ENCODE results near the gene PAQR9. TPM values are rescaled to one million over a fixed set of nuclear protein-coding genes. Genes with fewer than 3 reads are reported as not detected.

The PAQR9 gene
- total and polyA plus RNA-seq, 7 experiments from 2014 or later = not detected

DNA sequence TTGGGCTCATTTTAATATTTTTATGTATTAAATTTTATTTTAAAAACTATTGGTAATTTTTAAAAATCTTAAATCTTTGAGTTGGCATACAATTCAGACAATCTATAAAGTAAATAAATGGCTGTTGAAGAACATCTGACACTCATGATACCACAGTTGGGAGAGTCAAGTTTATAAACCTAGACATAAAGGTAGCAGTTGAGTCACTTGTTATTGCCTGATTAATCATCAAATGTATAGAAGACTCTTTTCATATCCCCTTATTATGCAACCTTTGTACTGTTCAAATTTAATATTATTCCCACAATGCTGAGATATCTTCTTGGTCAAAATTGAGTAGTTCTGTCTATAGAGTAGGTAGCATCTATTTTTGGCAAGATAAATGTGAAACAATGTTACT lies 19.6 kb downstream of the PAQR9 start:
- Mint-ChIP-seq H3K27me3 (peaks cover 28 to 40% (median 34%) of the 10 kb centered on the region in 5 donors), H3K4me1 (peaks cover 0 to 13% (median 5%) of the 10 kb centered on the region in 7 donors), H3K9me3 (peaks cover 0 to 1% (median 0%) of the 10 kb centered on the region in 11 donors), H3K36me3 (peaks cover 0 to 3% (median 0%) of the 10 kb centered on the region in 5 donors), H3K27ac (no peak overlapping the region), H3K4me3 (no peak overlapping the region)
- CTCF ChIA-PET = no interaction called here
- no peak overlapping the region for H3K27ac ChIP-seq (ENCODE audit: low read depth, low read length)
- no peak overlapping the region for H3K4me3 ChIP-seq (ENCODE audit: low read length)
- ATAC-seq = no peak
- intact Hi-C loops (cut with micrococcal nuclease) = no loop called here
- H3K36me3 ChIP-seq (ENCODE audit: control insufficient read depth in 2 of 3, insufficient read depth in 3 of 3, low read length in 3 of 3) = no peaks in the 10 kb centered on the region
- H3K4me1 ChIP-seq (ENCODE audit: control insufficient read depth in 2 of 2, insufficient read depth in 2 of 2, low read length in 2 of 2) = no peaks in the 10 kb centered on the region
- no peaks in the 10 kb centered on the region for H3K9me3 ChIP-seq (ENCODE audit: control insufficient read depth in 2 of 3, low read length in 3 of 3)
- no peaks in the 10 kb centered on the region for H3K27me3 ChIP-seq (ENCODE audit: control insufficient read depth in 2 of 2, insufficient read depth in 2 of 2, low read length in 2 of 2)
- DNase-seq = no peak
- POLR2A ChIA-PET = no interaction called here

DNA sequence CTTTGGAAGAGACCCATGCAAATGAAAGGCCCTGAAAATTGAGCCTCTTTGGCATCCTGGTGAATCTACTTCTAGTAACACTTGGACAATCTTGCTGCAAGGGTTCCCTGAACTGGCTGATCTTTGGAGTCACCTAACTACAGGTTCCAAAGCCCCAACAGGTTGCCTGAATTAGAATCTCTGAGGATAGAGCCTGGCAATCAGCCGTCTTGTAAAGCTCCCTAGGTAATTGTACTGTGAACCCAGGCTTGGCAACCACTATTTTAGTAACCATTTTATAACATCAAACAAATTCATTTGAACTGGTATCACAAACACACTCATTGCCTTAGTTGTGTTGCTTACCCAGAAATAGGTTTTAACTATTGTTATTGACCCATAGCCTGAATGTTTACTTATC lies 20.1 kb downstream of the PAQR9 start:
- H3K4me1 ChIP-seq (ENCODE audit: control insufficient read depth in 2 of 2, insufficient read depth in 2 of 2, low read length in 2 of 2) = no peaks in the 10 kb centered on the region
- ChIA-PET CTCF (no interaction called here), POLR2A (no interaction called here)
- intact Hi-C loops (cut with micrococcal nuclease) = no loop called here
- DNase-seq = no peak
- Mint-ChIP-seq H3K27ac (no peak overlapping the region), H3K36me3 (peaks cover 0 to 3% (median 0%) of the 10 kb centered on the region in 5 donors), H3K9me3 (peaks cover 0 to 1% (median 0%) of the 10 kb centered on the region in 11 donors), H3K4me1 (peaks cover 0 to 13% (median 5%) of the 10 kb centered on the region in 7 donors), H3K27me3 (peaks cover 24 to 37% (median 32%) of the 10 kb centered on the region in 5 donors), H3K4me3 (no peak overlapping the region)
- no peak overlapping the region for H3K27ac ChIP-seq (ENCODE audit: low read depth, low read length)
- ATAC-seq = no peak
- no peaks in the 10 kb centered on the region for H3K36me3 ChIP-seq (ENCODE audit: control insufficient read depth in 2 of 3, insufficient read depth in 3 of 3, low read length in 3 of 3)
- H3K27me3 ChIP-seq (ENCODE audit: control insufficient read depth in 2 of 2, insufficient read depth in 2 of 2, low read length in 2 of 2) = no peaks in the 10 kb centered on the region
- no peak overlapping the region for H3K4me3 ChIP-seq (ENCODE audit: low read length)
- no peaks in the 10 kb centered on the region for H3K9me3 ChIP-seq (ENCODE audit: control insufficient read depth in 2 of 3, low read length in 3 of 3)

DNA sequence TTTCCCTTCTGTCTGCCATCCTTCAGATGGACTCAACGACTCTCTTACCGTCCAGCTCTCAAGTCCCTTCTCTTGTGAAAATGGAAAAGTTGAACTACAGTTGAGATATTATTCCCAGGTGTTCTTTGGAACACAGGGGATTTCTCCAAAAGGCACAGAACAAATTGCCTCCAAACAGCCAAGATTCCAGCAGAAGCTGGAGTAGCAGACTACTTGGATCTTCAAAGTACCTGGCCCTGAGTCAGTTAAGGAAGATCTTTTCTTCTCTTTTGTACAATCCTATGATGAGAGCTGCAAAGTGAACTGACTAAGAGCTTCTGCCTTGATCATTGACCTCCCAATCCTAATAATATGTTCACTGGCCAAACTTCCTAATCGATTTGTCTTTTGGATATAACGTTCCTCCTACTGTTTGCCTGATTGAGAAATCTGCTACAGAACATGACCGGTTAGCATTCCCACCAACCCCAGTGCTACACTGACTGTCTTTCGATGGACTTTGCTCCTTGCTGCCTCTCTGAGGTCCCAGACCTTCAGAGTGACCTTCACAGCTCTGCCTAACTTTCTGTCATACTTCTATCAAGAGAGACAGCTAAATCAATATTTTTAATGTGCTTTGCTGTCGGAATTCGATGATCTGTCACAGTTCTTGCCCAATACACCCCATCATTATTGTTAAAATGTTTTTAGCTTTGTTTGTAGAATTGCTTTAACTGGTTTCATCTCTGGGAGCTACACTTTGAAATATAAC lies 21.9 kb downstream of the PAQR9 start:
- Histone ChIP-seq H3K27ac (ENCODE audit: low read depth, low read length) (no peak overlapping the region), H3K9me3 (ENCODE audit: control insufficient read depth in 2 of 3, low read length in 3 of 3) (no peaks in the 10 kb centered on the region), H3K36me3 (ENCODE audit: control insufficient read depth in 2 of 3, insufficient read depth in 3 of 3, low read length in 3 of 3) (no peaks in the 10 kb centered on the region), H3K4me3 (ENCODE audit: low read length) (no peak overlapping the region), H3K4me1 (ENCODE audit: control insufficient read depth in 2 of 2, insufficient read depth in 2 of 2, low read length in 2 of 2) (no peaks in the 10 kb centered on the region), H3K27me3 (ENCODE audit: control insufficient read depth in 2 of 2, insufficient read depth in 2 of 2, low read length in 2 of 2) (no peaks in the 10 kb centered on the region)
- intact Hi-C loops (cut with micrococcal nuclease) = no loop called here
- H3K27me3 Mint-ChIP-seq = peaks cover 15 to 23% (median 21%) of the 10 kb centered on the region in 5 donors
- DNase-seq (no peak), ATAC-seq (no peak)
- no peak overlapping the region for H3K27ac Mint-ChIP-seq
- no peak overlapping the region for H3K4me3 Mint-ChIP-seq
- H3K4me1 Mint-ChIP-seq = peaks cover 0 to 10% (median 0%) of the 10 kb centered on the region in 7 donors
- no peaks in the 10 kb centered on the region for H3K9me3 Mint-ChIP-seq
- H3K36me3 Mint-ChIP-seq = no peaks in the 10 kb centered on the region
- ChIA-PET CTCF (no interaction called here), POLR2A (no interaction called here)

DNA sequence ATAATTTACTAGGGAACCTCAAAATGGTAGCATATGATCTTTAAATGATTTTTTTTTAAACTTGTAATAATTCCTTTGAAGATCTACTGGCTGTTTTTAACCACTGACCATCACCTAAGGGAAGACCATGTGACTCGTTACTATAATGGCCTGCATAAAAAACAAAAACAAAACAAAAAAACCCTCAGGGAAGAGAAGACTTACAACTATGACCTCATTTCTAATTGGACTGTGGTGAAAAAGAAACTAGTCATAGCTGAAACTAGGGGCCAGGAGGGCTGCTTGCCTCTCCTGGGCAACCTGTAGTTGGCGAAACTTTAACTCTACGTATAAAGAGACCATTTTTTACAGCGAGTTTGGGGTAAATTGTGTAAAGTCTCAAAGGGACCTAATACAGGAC lies 23.0 kb downstream of the PAQR9 start:
- Mint-ChIP-seq H3K4me1 (peaks cover 0 to 10% (median 0%) of the 10 kb centered on the region in 7 donors), H3K36me3 (no peaks in the 10 kb centered on the region), H3K27me3 (peaks cover 10 to 21% (median 17%) of the 10 kb centered on the region in 5 donors), H3K9me3 (no peaks in the 10 kb centered on the region), H3K4me3 (no peak overlapping the region), H3K27ac (no peak overlapping the region)
- intact Hi-C loops (cut with micrococcal nuclease) = no loop called here
- POLR2A ChIA-PET = no interaction called here
- Histone ChIP-seq H3K9me3 (ENCODE audit: control insufficient read depth in 2 of 3, low read length in 3 of 3) (no peaks in the 10 kb centered on the region), H3K27me3 (ENCODE audit: control insufficient read depth in 2 of 2, insufficient read depth in 2 of 2, low read length in 2 of 2) (no peaks in the 10 kb centered on the region), H3K27ac (ENCODE audit: low read depth, low read length) (no peak overlapping the region), H3K36me3 (ENCODE audit: control insufficient read depth in 2 of 3, insufficient read depth in 3 of 3, low read length in 3 of 3) (no peaks in the 10 kb centered on the region), H3K4me3 (ENCODE audit: low read length) (no peak overlapping the region), H3K4me1 (ENCODE audit: control insufficient read depth in 2 of 2, insufficient read depth in 2 of 2, low read length in 2 of 2) (no peaks in the 10 kb centered on the region)
- ATAC-seq = no peak
- CTCF ChIA-PET = no interaction called here
- DNase-seq = no peak

DNA sequence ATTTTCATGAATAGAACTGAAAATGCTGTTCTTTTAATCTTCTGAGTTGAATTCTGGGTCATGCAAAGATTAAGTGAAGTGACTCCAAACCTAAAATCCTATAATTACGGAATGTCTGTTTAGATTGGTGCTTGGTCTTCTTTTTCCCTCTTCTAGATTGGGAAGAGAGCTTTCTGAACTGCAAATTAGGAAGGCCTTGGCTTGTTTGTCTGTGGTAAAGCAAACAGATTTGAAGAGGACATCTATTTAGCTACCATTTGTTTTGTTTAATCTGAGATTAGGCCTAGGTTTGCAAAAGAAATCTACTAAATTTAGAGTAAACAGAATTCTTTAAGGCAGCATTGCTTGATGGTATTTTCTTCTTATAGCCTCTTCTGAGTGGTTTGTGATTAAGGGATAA lies 23.5 kb downstream of the PAQR9 start:
- no peak overlapping the region for H3K4me3 Mint-ChIP-seq
- no peaks in the 10 kb centered on the region for H3K4me1 ChIP-seq (ENCODE audit: control insufficient read depth in 2 of 2, insufficient read depth in 2 of 2, low read length in 2 of 2)
- ChIA-PET POLR2A (no interaction called here), CTCF (interaction anchor here (0.6 kb wide), 1 partner anchor 245 kb away, joined by 3 read pairs; no protein-coding TSS in a partner anchor)
- peaks cover 10 to 23% (median 13%) of the 10 kb centered on the region in 5 donors for H3K27me3 Mint-ChIP-seq
- no peaks in the 10 kb centered on the region for H3K36me3 ChIP-seq (ENCODE audit: control insufficient read depth in 2 of 3, insufficient read depth in 3 of 3, low read length in 3 of 3)
- H3K4me3 ChIP-seq (ENCODE audit: low read length) = no peak overlapping the region
- H3K27ac Mint-ChIP-seq = no peak overlapping the region
- no peak overlapping the region for H3K27ac ChIP-seq (ENCODE audit: low read depth, low read length)
- H3K9me3 Mint-ChIP-seq = no peaks in the 10 kb centered on the region
- no peaks in the 10 kb centered on the region for H3K36me3 Mint-ChIP-seq
- H3K27me3 ChIP-seq (ENCODE audit: control insufficient read depth in 2 of 2, insufficient read depth in 2 of 2, low read length in 2 of 2) = no peaks in the 10 kb centered on the region
- no peaks in the 10 kb centered on the region for H3K9me3 ChIP-seq (ENCODE audit: control insufficient read depth in 2 of 3, low read length in 3 of 3)
- no peak for ATAC-seq
- intact Hi-C loops (cut with micrococcal nuclease) = no loop called here
- H3K4me1 Mint-ChIP-seq = peaks cover 0 to 10% (median 0%) of the 10 kb centered on the region in 7 donors
- DNase-seq = no peak

DNA sequence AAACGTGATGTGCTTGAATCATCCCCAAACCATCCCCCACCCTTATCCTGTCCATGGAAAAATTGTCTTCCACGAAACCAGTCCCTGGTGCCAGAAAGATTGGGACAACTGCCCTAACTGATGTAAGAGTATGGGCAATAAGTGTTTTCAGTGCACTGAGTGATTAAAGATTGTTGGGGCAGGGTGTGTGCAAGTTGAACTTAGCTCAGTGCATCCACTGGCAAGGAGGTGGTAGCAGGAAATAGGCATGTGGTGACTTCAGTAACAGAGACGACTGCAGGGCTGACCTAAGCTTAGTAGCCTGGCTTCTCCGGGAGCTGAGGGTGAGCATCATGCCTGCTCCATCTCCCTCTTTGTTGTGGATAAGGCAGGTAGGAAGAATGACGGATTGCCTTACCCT lies 27.5 kb downstream of the PAQR9 start:
- CTCF ChIA-PET = no interaction called here
- DNase-seq (no peak), ATAC-seq (no peak)
- Histone ChIP-seq H3K4me1 (ENCODE audit: control insufficient read depth in 2 of 2, insufficient read depth in 2 of 2, low read length in 2 of 2) (no peaks in the 10 kb centered on the region), H3K27ac (ENCODE audit: low read depth, low read length) (no peak overlapping the region), H3K27me3 (ENCODE audit: control insufficient read depth in 2 of 2, insufficient read depth in 2 of 2, low read length in 2 of 2) (no peaks in the 10 kb centered on the region), H3K9me3 (ENCODE audit: control insufficient read depth in 2 of 3, low read length in 3 of 3) (no peaks in the 10 kb centered on the region), H3K4me3 (ENCODE audit: low read length) (no peak overlapping the region), H3K36me3 (ENCODE audit: control insufficient read depth in 2 of 3, insufficient read depth in 3 of 3, low read length in 3 of 3) (no peaks in the 10 kb centered on the region)
- Mint-ChIP-seq H3K9me3 (no peaks in the 10 kb centered on the region), H3K27ac (no peak overlapping the region), H3K4me1 (peaks cover 0 to 1% (median 0%) of the 10 kb centered on the region in 7 donors), H3K4me3 (no peak overlapping the region), H3K36me3 (no peaks in the 10 kb centered on the region), H3K27me3 (peaks cover 0 to 14% (median 5%) of the 10 kb centered on the region in 5 donors)
- intact Hi-C loops (cut with micrococcal nuclease) = no loop called here
- POLR2A ChIA-PET = no interaction called here

DNA sequence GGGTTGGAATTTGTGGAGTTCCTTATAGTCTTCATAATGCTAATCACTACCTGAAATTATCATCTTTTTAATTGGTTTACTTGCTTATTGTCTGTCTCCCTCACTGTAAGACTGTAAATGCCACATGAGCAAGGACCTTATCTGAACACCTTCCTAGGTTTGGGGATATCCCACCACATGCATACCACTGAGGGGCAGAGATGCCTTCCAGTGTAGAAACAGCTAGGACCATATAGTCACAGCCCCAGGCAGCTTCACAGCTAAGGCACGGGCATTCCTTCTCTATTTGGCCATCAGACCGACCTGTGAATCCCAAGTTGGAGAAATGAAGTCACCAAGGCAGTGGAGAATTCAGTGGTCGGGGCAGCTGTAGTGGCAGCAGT lies 28.6 kb downstream of the PAQR9 start:
- intact Hi-C loops (cut with micrococcal nuclease) = no loop called here
- H3K4me1 ChIP-seq (ENCODE audit: control insufficient read depth in 2 of 2, insufficient read depth in 2 of 2, low read length in 2 of 2) = no peaks in the 10 kb centered on the region
- H3K4me3 Mint-ChIP-seq = no peak overlapping the region
- H3K9me3 ChIP-seq (ENCODE audit: control insufficient read depth in 2 of 3, low read length in 3 of 3) = no peaks in the 10 kb centered on the region
- ATAC-seq (no peak), DNase-seq (no peak)
- no peaks in the 10 kb centered on the region for H3K36me3 Mint-ChIP-seq
- H3K27me3 Mint-ChIP-seq = peaks cover 0 to 14% (median 5%) of the 10 kb centered on the region in 5 donors
- H3K27me3 ChIP-seq (ENCODE audit: control insufficient read depth in 2 of 2, insufficient read depth in 2 of 2, low read length in 2 of 2) = no peaks in the 10 kb centered on the region
- H3K4me1 Mint-ChIP-seq = peaks cover 0 to 1% (median 0%) of the 10 kb centered on the region in 7 donors
- H3K36me3 ChIP-seq (ENCODE audit: control insufficient read depth in 2 of 3, insufficient read depth in 3 of 3, low read length in 3 of 3) = no peaks in the 10 kb centered on the region
- ChIA-PET POLR2A (no interaction called here), CTCF (no interaction called here)
- no peak overlapping the region for H3K27ac Mint-ChIP-seq
- H3K27ac ChIP-seq (ENCODE audit: low read depth, low read length) = no peak overlapping the region
- H3K4me3 ChIP-seq (ENCODE audit: low read length) = no peak overlapping the region
- no peaks in the 10 kb centered on the region for H3K9me3 Mint-ChIP-seq
